Esophagus squamous epithelium (tissue), 4 donors: Measurements from ENCODE around the gene RBPMS2.

Experiments used
- POLR2A ChIP-seq, 4 donors: fragments of 450-650 bp; IDR thresholded peaks; one replicate each; pipeline ENCODE4 v1.6.1; 2017; ENCODE audit warnings: antibody characterized with exemption in 4 of 4, mild to moderate bottlenecking in 4 of 4, moderate library complexity in 3 of 4
- TF ChIP-seq, protein P1 (sequence below), 6 experiments: fragments of 450-650 bp in 4 of 6; fragments of 200-600 bp in 2 of 6; sonication (generic) in 2 of 6; IDR thresholded peaks; one replicate each; pipeline ENCODE4 v1.5.1; 2016 to 2019; ENCODE audit warnings: antibody characterized with exemption in 6 of 6, mild to moderate bottlenecking in 4 of 6, moderate library complexity in 4 of 6

DNA sequence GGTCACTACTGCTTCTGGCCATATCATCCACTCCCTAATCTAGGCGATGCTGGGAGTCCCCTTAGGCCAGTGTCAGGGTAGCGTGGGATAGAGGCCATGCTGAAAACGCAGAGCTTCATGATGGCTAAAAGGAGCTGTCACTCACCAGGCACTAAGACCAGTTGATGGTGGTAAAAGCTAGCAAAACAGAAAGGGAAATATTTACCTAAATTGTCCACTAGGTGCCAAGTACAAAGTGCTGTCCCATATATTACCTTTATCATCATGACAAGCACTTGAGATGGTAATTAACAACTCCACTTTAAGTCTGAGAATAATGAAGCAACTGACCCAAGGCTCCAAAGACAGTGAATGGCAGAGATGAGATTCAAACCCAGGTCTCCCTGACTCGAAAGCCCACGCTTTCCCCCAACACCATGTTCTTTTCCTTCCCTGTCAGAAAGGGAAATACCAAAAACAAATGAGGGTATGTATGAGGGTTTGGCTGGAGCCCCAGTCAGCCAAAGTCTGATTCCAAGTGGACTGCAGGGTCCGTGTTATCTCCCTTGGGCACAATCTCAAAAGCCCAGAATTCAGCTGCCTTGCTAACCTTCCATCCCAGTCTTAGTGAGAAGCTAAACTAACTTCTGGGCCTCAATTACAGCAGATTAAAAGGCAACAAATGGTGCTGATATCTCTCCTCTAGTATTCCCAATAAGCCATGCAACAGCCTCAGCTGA is 84.7 kb downstream of the RBPMS2 start:
- TF ChIP-seq, protein P1, sequence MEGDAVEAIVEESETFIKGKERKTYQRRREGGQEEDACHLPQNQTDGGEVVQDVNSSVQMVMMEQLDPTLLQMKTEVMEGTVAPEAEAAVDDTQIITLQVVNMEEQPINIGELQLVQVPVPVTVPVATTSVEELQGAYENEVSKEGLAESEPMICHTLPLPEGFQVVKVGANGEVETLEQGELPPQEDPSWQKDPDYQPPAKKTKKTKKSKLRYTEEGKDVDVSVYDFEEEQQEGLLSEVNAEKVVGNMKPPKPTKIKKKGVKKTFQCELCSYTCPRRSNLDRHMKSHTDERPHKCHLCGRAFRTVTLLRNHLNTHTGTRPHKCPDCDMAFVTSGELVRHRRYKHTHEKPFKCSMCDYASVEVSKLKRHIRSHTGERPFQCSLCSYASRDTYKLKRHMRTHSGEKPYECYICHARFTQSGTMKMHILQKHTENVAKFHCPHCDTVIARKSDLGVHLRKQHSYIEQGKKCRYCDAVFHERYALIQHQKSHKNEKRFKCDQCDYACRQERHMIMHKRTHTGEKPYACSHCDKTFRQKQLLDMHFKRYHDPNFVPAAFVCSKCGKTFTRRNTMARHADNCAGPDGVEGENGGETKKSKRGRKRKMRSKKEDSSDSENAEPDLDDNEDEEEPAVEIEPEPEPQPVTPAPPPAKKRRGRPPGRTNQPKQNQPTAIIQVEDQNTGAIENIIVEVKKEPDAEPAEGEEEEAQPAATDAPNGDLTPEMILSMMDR (IDR thresholded peaks at IDR 0.05): peak in 1 of 6 experiments; percentile 21
- TF ChIP-seq POLR2A (IDR thresholded peaks at IDR 0.05): no peak
